ENCODE results near the gene KRT31. TPM values are rescaled to one million over a fixed set of nuclear protein-coding genes. Genes with fewer than 3 reads are reported as not detected.

Gene KRT31
- total RNA-seq = not detected in 2 replicates

GRCh38 chr17:41396996-41397660 lies at the start of gene KRT31:
TSS of gene KRT31 (minus strand) at chr17:41397608. CDS start at chr17:41397539, 69 bp downstream.

DNA sequence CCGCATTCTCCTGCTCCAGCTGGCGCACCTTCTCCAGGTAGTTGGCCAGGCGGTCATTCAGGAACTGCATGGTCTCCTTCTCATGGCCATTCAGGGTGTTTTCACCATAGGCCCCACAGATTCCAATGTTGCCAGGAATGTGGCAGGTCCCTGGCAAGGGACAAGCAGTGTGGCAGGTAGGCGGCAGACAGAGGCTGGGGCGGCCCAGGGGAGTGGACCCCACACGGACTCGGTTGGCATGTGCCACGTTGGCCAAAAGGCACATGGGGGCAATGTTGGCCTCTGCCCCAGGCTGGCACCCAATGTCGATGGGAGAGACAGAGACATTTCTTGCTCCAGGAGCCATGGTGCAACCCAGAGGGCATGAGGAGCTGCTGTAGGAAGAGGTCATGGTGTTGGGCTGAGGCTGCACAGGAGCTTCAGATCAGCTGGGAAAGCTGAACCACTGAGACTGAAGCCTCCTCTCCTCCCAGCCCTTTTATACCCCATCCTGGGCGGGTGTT lies 43.2 kb upstream of the KRT31 start, which contains the start of gene KRT38:
KRT38 (minus strand) TSS at position 453 of the 503 bp plus-strand sequence; CDS start at position 391, 62 bp downstream.

GRCh38 chr17:41424111-41424635 lies 26.8 kb upstream of the KRT31 start, which contains the start of gene KRT37:
TSS of gene KRT37 (minus strand) at chr17:41424585. CDS start at chr17:41424523, 62 bp downstream.

GRCh38 chr17:41381943-41382342 lies 15.5 kb downstream of the KRT31 start, which contains the start of gene KRT34:
TSS of gene KRT34 (minus strand) at chr17:41382306. CDS start at chr17:41382246, 60 bp downstream.

GRCh38 chr17:41369713-41370112 lies 27.7 kb downstream of the KRT31 start, which contains the start of gene KRT33B:
TSS of gene KRT33B (minus strand) at chr17:41369813. CDS start at chr17:41369750, 63 bp downstream.

GRCh38 chr17:41350381-41350878 lies 47.0 kb downstream of the KRT31 start, which contains the start of gene KRT33A:
TSS of gene KRT33A (minus strand) at chr17:41350828. CDS start at chr17:41350767, 61 bp downstream.

Other genes starting within 250 kb of the KRT31 start
- not detected in 2 replicates for gene KRTAP4-5, start 247.8 kb downstream of the KRT31 start, total RNA-seq
- gene KRTAP4-4, start 236.9 kb downstream of the KRT31 start, total RNA-seq = not detected in 2 replicates
- not detected in 2 replicates for gene KRTAP4-3, start 229.4 kb downstream of the KRT31 start, total RNA-seq
- gene KRTAP4-2, start 219.4 kb downstream of the KRT31 start, total RNA-seq = not detected in 2 replicates
- not detected in 2 replicates for gene KRTAP4-1, start 212.7 kb downstream of the KRT31 start, total RNA-seq
- gene KRTAP9-1, start 207.7 kb downstream of the KRT31 start, total RNA-seq = not detected in 2 replicates
- not detected in 2 replicates for gene KRTAP9-2, start 171.0 kb downstream of the KRT31 start, total RNA-seq
- gene KRTAP9-3, start 165.2 kb downstream of the KRT31 start, total RNA-seq = not detected in 2 replicates
- gene KRTAP9-8, start 159.6 kb downstream of the KRT31 start, total RNA-seq = not detected in 2 replicates
- gene KRTAP9-4, start 147.9 kb downstream of the KRT31 start, total RNA-seq = not detected in 2 replicates
- gene KRTAP9-9, start 142.2 kb downstream of the KRT31 start, total RNA-seq = not detected in 2 replicates
- gene KRTAP9-6, start 132.2 kb downstream of the KRT31 start, total RNA-seq = not detected in 2 replicates
- not detected in 2 replicates for gene KRTAP9-7, start 121.9 kb downstream of the KRT31 start, total RNA-seq
- gene KRTAP29-1, start 94.8 kb downstream of the KRT31 start, total RNA-seq = not detected in 2 replicates
- not detected in 2 replicates for gene KRTAP16-1, start 88.3 kb downstream of the KRT31 start, total RNA-seq
- not detected in 2 replicates for gene KRTAP17-1, start 81.9 kb downstream of the KRT31 start, total RNA-seq
- gene KRT33A, start 46.8 kb downstream of the KRT31 start, total RNA-seq = not detected in 2 replicates
- gene KRT33B, start 27.8 kb downstream of the KRT31 start, total RNA-seq = not detected in 2 replicates
- 0.13 TPM in 1 of 2 replicates, not detected in the other for gene KRT34, start 15.3 kb downstream of the KRT31 start, total RNA-seq
- gene KRT37, start 27.0 kb upstream of the KRT31 start, total RNA-seq = not detected in 2 replicates
- gene KRT38, start 43.4 kb upstream of the KRT31 start, total RNA-seq = not detected in 2 replicates
- gene KRT32, start 69.8 kb upstream of the KRT31 start, total RNA-seq = not detected in 2 replicates
- gene KRT35, start 83.5 kb upstream of the KRT31 start, total RNA-seq = not detected in 2 replicates
- gene KRT36, start 92.3 kb upstream of the KRT31 start, total RNA-seq = not detected in 2 replicates
- gene KRT13, start 108.0 kb upstream of the KRT31 start, total RNA-seq = not detected in 2 replicates
- 0.11 TPM in 1 of 2 replicates, not detected in the other for gene KRT15, start 121.3 kb upstream of the KRT31 start, total RNA-seq
- 0.26 and 1.6 TPM in 2 replicates for gene KRT19, start 130.7 kb upstream of the KRT31 start, total RNA-seq
- gene KRT9, start 174.5 kb upstream of the KRT31 start, total RNA-seq = not detected in 2 replicates
- gene KRT14, start 189.3 kb upstream of the KRT31 start, total RNA-seq = 0.78 and 1.6 TPM in 2 replicates
- 2.7 and 4.1 TPM in 2 replicates for gene KRT16, start 215.2 kb upstream of the KRT31 start, total RNA-seq
- 1.7 and 3.7 TPM in 2 replicates for gene KRT17, start 227.0 kb upstream of the KRT31 start, total RNA-seq